ENCODE data around the gene KIF23.

GRCh38 chr15:69414701-69415167 is 585 bp downstream of the KIF23 start:
- TF ChIP-seq GATA2 (IDR thresholded peaks at IDR 0.05; ENCODE audit: low read depth, low read length), result no peak
- TF ChIP-seq GATA3 (IDR thresholded peaks at IDR 0.05; ENCODE audit: low read depth, low read length), result no peak

All from SH-SY5Y (cell line).